LNCaP clone FGC (cell line): Measurements from ENCODE around the gene VNN1.

Experiments
- DNase-seq: peaks from one replicate; pipeline ENCODE4 v3.0.0-alpha.2; 2011; ENCODE audit warnings: low read depth
- H3K4me3 ChIP-seq: 2 replicates; pipeline ENCODE4 v1.5.1; 2011; ENCODE audit warnings: mild to moderate bottlenecking, low read depth, low read length, control low read depth
- CTCF ChIP-seq: IDR thresholded peaks from 2 replicates; pipeline ENCODE4 v1.5.1; 2012; ENCODE audit warnings: mild to moderate bottlenecking; ENCODE audit not compliant: control insufficient read depth, insufficient read depth; ENCODE audit errors: extremely low read depth

VNN1 gene, protein sequence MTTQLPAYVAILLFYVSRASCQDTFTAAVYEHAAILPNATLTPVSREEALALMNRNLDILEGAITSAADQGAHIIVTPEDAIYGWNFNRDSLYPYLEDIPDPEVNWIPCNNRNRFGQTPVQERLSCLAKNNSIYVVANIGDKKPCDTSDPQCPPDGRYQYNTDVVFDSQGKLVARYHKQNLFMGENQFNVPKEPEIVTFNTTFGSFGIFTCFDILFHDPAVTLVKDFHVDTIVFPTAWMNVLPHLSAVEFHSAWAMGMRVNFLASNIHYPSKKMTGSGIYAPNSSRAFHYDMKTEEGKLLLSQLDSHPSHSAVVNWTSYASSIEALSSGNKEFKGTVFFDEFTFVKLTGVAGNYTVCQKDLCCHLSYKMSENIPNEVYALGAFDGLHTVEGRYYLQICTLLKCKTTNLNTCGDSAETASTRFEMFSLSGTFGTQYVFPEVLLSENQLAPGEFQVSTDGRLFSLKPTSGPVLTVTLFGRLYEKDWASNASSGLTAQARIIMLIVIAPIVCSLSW

GRCh38 chr6:132713352-132714134, at the start of gene VNN1:
Gene VNN1 (minus strand): TSS chr6:132714055. CDS start chr6:132714035, 20 bp downstream.
- no peak for DNase-seq
- no peak for TF ChIP-seq CTCF
- no peak within 1 kb of the TSS for H3K4me3 ChIP-seq

GRCh38 chr6:132763269-132763668, 49.4 kb upstream of the VNN1 start:
- no peak overlapping the region for H3K4me3 ChIP-seq
- no peak for DNase-seq
- no peak for TF ChIP-seq CTCF

DNA sequence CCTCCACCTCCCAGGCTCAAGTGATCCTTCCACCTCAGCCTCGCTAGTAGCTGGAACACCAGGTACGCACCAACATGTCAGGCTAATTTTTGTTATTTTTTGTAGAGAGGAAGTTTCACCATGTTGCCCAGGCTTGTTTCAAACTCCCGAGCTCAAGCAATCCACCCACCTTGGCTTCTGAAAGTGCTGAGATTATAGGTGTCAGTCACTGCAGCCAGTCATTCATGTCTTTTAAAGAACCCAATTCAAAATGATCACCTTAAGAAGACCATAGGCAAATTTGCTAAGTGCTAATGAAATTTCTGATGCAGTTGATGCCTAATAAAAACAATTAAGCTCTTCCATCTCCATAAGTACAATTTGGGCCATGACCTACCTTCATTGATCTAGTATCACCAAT, 46.4 kb upstream of the VNN1 start:
- no peak overlapping the region for H3K4me3 ChIP-seq
- no peak for DNase-seq
- TF ChIP-seq CTCF = no peak

- TF ChIP-seq CTCF = no peak
- H3K4me3 ChIP-seq = no peak overlapping the region
- DNase-seq = no peak
Measured at GRCh38 chr6:132758689-132759088, 44.8 kb upstream of the VNN1 start.

- no peak for DNase-seq
- TF ChIP-seq CTCF = no peak
- H3K4me3 ChIP-seq = no peak overlapping the region
Measured at GRCh38 chr6:132752255-132752654, 38.4 kb upstream of the VNN1 start.

GRCh38 chr6:132751828-132752227, 38.0 kb upstream of the VNN1 start:
- DNase-seq = no peak
- TF ChIP-seq CTCF = no peak

More at GRCh38 chr6:132751828-132752227, 38.0 kb upstream of the VNN1 start:
- H3K4me3 ChIP-seq = no peak overlapping the region
